ENCODE results near the gene ZNF653.
"Not testable (repeated sequence)": the region's sequence is repeated elsewhere in the genome, so short reads cannot be mapped to it uniquely, and the experiment has no call there.

ZNF653 gene

GRCh38 chr19:11479090-11479897 is 26.3 kb downstream of the ZNF653 start:
- H3K9me3 ChIP-seq: no peaks in the 10 kb centered on the region
- intact Hi-C loops (cut with DNase I; ENCODE audit: low total_unique reads): no loop called here
- TF ChIP-seq CTCF (IDR thresholded peaks at IDR 0.05): no peak
- peak overlapping the region in 1 of 2 donors; percentile 18 for H3K4me3 ChIP-seq
- H3K36me3 ChIP-seq: peaks cover 9 to 14% (median 11%) of the 10 kb centered on the region in 3 donors
- peaks cover 21 to 52% of the 10 kb centered on the region in 2 donors for H3K27me3 ChIP-seq
- peaks cover 8 to 37% (median 36%) of the 10 kb centered on the region in 4 donors for H3K4me1 ChIP-seq
- H3K27ac ChIP-seq: no peak overlapping the region
- no peak for DNase-seq

GRCh38 chr19:11478167-11479089 is 27.2 kb downstream of the ZNF653 start:
- no peak for DNase-seq
- H3K36me3 ChIP-seq: peaks cover under 1 to 5% (median 2%) of the 10 kb centered on the region in 3 donors
- H3K9me3 ChIP-seq: no peaks in the 10 kb centered on the region
- H3K27me3 ChIP-seq: peaks cover 19 to 43% of the 10 kb centered on the region in 2 donors
- no peak for TF ChIP-seq CTCF (IDR thresholded peaks at IDR 0.05)
- H3K27ac ChIP-seq: no peak overlapping the region
- no peak overlapping the region for H3K4me3 ChIP-seq
- H3K4me1 ChIP-seq: peaks cover 8 to 37% (median 36%) of the 10 kb centered on the region in 4 donors
- intact Hi-C loops (cut with DNase I; ENCODE audit: low total_unique reads): no loop called here

GRCh38 chr19:11475861-11476260 is 29.8 kb downstream of the ZNF653 start:
- no peak for DNase-seq
- Histone ChIP-seq H3K4me1 (peaks cover 0 to 17% (median 16%) of the 10 kb centered on the region in 4 donors), H3K27ac (no peak overlapping the region), H3K4me3 (no peak overlapping the region), H3K36me3 (no peaks in the 10 kb centered on the region), H3K9me3 (no peaks in the 10 kb centered on the region), H3K27me3 (peaks cover 4 to 26% of the 10 kb centered on the region in 2 donors)
- TF ChIP-seq CTCF (IDR thresholded peaks at IDR 0.05): no peak
- intact Hi-C loops (cut with DNase I; ENCODE audit: low total_unique reads): no loop called here

- H3K36me3 ChIP-seq; DNase-seq; H3K4me3 ChIP-seq; intact Hi-C loops (cut with DNase I; ENCODE audit: low total_unique reads); H3K9me3 ChIP-seq; H3K27ac ChIP-seq: not testable (repeated sequence)
- Histone ChIP-seq H3K4me1 (peaks cover 0 to 12% (median 11%) of the 10 kb centered on the region in 4 donors), H3K27me3 (peaks cover 0 to 20% of the 10 kb centered on the region in 2 donors)
These were observed 30.3 kb downstream of the ZNF653 start for GRCh38 chr19:11475343-11475742.

GRCh38 chr19:11473725-11474124 is 31.9 kb downstream of the ZNF653 start:
- H3K27me3 ChIP-seq: peaks cover 0 to 13% of the 10 kb centered on the region in 2 donors
- no peak overlapping the region for H3K27ac ChIP-seq
- no peaks in the 10 kb centered on the region for H3K36me3 ChIP-seq
- H3K9me3 ChIP-seq: no peaks in the 10 kb centered on the region
- no peak overlapping the region for H3K4me3 ChIP-seq
- DNase-seq: no peak
- intact Hi-C loops (cut with DNase I; ENCODE audit: low total_unique reads): no loop called here
- no peak for TF ChIP-seq CTCF (IDR thresholded peaks at IDR 0.05)
- H3K4me1 ChIP-seq: no peaks in the 10 kb centered on the region

GRCh38 chr19:11468266-11468845 is 37.3 kb downstream of the ZNF653 start:
- intact Hi-C loops (cut with DNase I; ENCODE audit: low total_unique reads): not testable (repeated sequence)

More at GRCh38 chr19:11468266-11468845, 37.3 kb downstream of the ZNF653 start:
- H3K4me1 ChIP-seq, H3K36me3 ChIP-seq, H3K9me3 ChIP-seq, H3K27ac ChIP-seq, DNase-seq, H3K4me3 ChIP-seq: not testable (repeated sequence)
- peaks cover 0 to 29% of the 10 kb centered on the region in 2 donors for H3K27me3 ChIP-seq
